SK-N-MC (cell line): ENCODE measurements around the gene MINDY4.

Experiments
- EZH2 ChIP-seq: fragments of 200-600 bp; sonication (generic); IDR thresholded peaks from one replicate; pipeline ENCODE4 v1.6.1; 2017; ENCODE audit warnings: antibody characterized with exemption
- POLR2AphosphoS5 ChIP-seq: IDR thresholded peaks from 2 replicates; pipeline ENCODE4 v1.6.1; 2012; ENCODE audit warnings: mild to moderate bottlenecking, low read depth, low read length, borderline replicate concordance

- no peak for TF ChIP-seq EZH2
- no peak for TF ChIP-seq POLR2AphosphoS5
These were observed 77.1 kb downstream of the MINDY4 start for GRCh38 chr7:30848121-30848855.
